ENCODE results near the gene ZIC2. TPM values are rescaled to one million over a fixed set of nuclear protein-coding genes. Genes with fewer than 3 reads are reported as not detected.

Gene ZIC2
- total and polyA plus RNA-seq, 2 experiments from 2014 or later: 0.10 to 0.15 TPM

DNA sequence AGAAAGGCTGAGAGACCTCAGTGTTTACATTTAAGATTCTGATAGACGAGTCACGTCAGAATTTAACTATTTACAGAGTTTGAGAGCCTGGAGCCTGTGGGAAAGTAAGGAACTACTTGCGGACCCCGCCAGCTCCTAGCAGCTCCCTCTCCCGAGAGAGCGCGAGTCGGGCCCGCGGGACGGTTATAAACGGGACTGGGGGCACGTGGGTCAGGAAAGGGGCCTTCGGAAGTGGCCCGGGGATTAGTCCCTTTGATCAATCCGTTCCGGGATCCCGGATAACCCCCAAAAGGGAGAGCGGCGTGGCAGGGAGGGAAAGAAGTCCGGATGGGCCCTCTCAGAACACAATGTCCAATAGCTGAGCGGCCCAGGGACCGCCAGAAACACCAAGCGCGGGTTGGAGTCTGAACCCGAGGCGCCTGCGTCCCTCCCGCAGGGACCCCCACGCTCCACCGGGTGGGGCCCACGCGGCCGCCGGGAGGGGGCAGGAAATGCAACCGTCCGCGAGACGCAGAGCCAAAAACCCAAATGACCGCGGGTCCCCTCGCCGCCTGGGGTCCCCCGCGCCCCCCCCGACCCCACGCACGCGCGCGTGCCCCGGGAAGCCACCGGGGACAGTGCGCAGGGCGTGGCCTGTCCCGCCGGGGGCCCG lies 13.6 kb upstream of the ZIC2 start:
- 5% methylated on average over 35 of the region's 58 CpGs for WGBS (ENCODE audit: low lambda C conversion rate, missing lambda C conversion rate)
- Histone ChIP-seq H3K9me3 (ENCODE audit: low read depth) (no peaks in the 10 kb centered on the region), H3K4me1 (ENCODE audit: insufficient read depth) (peaks cover 21% of the 10 kb centered on the region), H3K79me2 (no peaks in the 10 kb centered on the region), H3K4me2 (peak overlapping the region; percentile 84), H3K36me3 (replicated peaks; ENCODE audit: insufficient read depth, low read depth) (no peaks in the 10 kb centered on the region), H3K27ac (no peak overlapping the region), H2AFZ (peak overlapping the region; percentile 71), H3K27me3 (peaks cover 88% of the 10 kb centered on the region), H4K20me1 (ENCODE audit: insufficient read depth, poor library complexity, severe bottlenecking) (no peaks in the 10 kb centered on the region), H3K4me3 (no peak overlapping the region), H3K9me2 (replicated peaks; ENCODE audit: insufficient read depth) (no peaks in the 10 kb centered on the region)
- TF ChIP-seq, protein P1, sequence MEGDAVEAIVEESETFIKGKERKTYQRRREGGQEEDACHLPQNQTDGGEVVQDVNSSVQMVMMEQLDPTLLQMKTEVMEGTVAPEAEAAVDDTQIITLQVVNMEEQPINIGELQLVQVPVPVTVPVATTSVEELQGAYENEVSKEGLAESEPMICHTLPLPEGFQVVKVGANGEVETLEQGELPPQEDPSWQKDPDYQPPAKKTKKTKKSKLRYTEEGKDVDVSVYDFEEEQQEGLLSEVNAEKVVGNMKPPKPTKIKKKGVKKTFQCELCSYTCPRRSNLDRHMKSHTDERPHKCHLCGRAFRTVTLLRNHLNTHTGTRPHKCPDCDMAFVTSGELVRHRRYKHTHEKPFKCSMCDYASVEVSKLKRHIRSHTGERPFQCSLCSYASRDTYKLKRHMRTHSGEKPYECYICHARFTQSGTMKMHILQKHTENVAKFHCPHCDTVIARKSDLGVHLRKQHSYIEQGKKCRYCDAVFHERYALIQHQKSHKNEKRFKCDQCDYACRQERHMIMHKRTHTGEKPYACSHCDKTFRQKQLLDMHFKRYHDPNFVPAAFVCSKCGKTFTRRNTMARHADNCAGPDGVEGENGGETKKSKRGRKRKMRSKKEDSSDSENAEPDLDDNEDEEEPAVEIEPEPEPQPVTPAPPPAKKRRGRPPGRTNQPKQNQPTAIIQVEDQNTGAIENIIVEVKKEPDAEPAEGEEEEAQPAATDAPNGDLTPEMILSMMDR (IDR thresholded peaks at IDR 0.05; ENCODE audit: poor library complexity): no peak
- TF ChIP-seq EZH2phosphoT487 (IDR thresholded peaks at IDR 0.05; ENCODE audit: low read depth, severe bottlenecking, unreplicated experiment): no peak
- TF ChIP-seq EZH2 (IDR thresholded peaks at IDR 0.05; ENCODE audit: borderline replicate concordance): peak; percentile 14
- no peak for DNase-seq (ENCODE audit: low spot score)

DNA sequence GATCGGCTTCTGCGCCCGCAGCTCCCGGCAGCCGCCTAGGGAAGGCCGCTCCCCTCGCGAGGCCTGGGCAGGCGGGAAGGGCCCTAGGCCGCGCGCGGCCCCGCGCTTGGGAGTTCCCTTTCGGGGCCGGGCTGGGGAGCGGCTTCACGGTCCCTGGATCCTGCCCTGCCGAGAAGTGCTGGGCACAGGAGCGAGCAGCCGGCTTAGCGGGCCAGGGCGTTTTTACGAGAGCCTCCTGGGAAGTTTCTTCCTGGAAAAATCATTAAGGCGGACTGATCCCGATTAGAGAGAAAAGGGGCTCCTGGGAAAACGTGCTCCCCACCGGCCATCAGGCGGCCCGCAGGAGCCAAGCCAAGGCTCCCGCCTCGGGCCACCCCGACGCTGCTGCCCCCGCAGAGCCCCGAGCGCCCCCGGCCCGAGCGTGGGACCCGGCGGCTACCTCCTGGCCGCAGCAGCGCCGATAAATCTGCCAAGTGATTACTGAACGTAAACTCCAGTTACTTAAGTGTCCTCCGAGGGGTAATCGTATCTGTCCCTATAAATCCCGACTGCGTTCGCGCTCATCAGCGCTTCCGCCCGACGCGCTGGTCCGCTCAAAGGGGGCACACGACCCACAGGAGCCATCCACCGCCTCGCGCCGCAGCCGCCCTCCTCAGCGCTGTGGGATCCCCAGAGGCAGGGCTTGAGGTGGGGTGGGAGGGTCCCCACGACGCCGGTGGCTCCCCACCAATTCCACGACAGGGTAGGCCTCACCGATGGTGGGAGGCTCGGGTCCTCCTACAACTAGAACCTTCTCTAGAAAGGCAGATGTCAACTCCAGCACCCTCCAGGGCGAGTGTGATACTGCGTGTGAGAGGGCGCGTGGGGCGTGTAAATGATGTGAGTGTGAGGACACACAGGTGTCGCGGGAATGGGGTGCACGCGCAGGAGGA lies 12.8 kb upstream of the ZIC2 start:
- Histone ChIP-seq H3K4me3 (no peak overlapping the region), H3K79me2 (no peaks in the 10 kb centered on the region), H3K9me2 (replicated peaks; ENCODE audit: insufficient read depth) (no peaks in the 10 kb centered on the region), H2AFZ (peak overlapping the region; percentile 71), H4K20me1 (ENCODE audit: insufficient read depth, poor library complexity, severe bottlenecking) (no peaks in the 10 kb centered on the region), H3K36me3 (replicated peaks; ENCODE audit: insufficient read depth, low read depth) (no peaks in the 10 kb centered on the region), H3K27me3 (peaks cover 88% of the 10 kb centered on the region), H3K9me3 (ENCODE audit: low read depth) (no peaks in the 10 kb centered on the region), H3K27ac (no peak overlapping the region), H3K4me2 (peak overlapping the region; percentile 84), H3K4me1 (ENCODE audit: insufficient read depth) (peaks cover 21% of the 10 kb centered on the region)
- no peak for DNase-seq (ENCODE audit: low spot score)
- 3% methylated on average over 64 of the region's 81 CpGs for WGBS (ENCODE audit: low lambda C conversion rate, missing lambda C conversion rate)
- TF ChIP-seq, protein P1 (IDR thresholded peaks at IDR 0.05; ENCODE audit: poor library complexity): no peak
- peak; percentile 81 for TF ChIP-seq EZH2phosphoT487 (IDR thresholded peaks at IDR 0.05; ENCODE audit: low read depth, severe bottlenecking, unreplicated experiment)

DNA sequence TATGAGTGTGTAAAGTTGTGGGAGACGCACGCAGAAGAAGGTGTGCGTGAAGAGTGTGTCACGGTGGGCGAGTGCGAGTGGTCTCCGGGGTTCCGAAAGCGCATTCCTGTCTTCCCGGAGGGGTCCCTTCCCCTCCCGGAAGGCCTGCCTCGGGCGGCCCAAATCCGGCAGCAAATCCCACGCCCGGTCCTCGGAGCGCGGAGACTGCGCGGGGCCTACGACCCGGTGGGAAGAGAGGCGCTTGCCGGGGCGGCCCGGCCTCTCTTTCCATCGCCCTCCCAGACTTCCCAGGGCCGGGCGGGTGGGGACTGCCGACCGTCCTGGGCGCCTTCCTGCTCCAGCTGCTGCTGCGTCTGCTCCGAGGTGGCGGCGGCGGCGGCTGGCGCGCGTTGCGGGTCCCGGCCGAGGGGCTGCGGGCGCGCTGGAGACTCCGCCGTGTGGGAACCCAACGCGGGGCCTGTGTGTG lies 12.1 kb upstream of the ZIC2 start:
- Histone ChIP-seq H3K4me2 (peak overlapping the region; percentile 84), H3K4me3 (peak overlapping the region; percentile 29), H4K20me1 (ENCODE audit: insufficient read depth, poor library complexity, severe bottlenecking) (no peaks in the 10 kb centered on the region), H3K4me1 (ENCODE audit: insufficient read depth) (peaks cover 21% of the 10 kb centered on the region), H2AFZ (peak overlapping the region; percentile 71), H3K36me3 (replicated peaks; ENCODE audit: insufficient read depth, low read depth) (no peaks in the 10 kb centered on the region), H3K27me3 (peaks cover 88% of the 10 kb centered on the region), H3K9me2 (replicated peaks; ENCODE audit: insufficient read depth) (no peaks in the 10 kb centered on the region), H3K9me3 (ENCODE audit: low read depth) (no peaks in the 10 kb centered on the region), H3K79me2 (no peaks in the 10 kb centered on the region), H3K27ac (no peak overlapping the region)
- TF ChIP-seq EZH2 (IDR thresholded peaks at IDR 0.05; ENCODE audit: borderline replicate concordance) (peak; percentile 97), EZH2phosphoT487 (IDR thresholded peaks at IDR 0.05; ENCODE audit: low read depth, severe bottlenecking, unreplicated experiment) (no peak)
- TF ChIP-seq, protein P1 (IDR thresholded peaks at IDR 0.05; ENCODE audit: poor library complexity): no peak
- no peak for DNase-seq (ENCODE audit: low spot score)
- WGBS (ENCODE audit: low lambda C conversion rate, missing lambda C conversion rate): 5% methylated on average over 24 of the region's 52 CpGs

Measured in hepatocyte (in vitro differentiated cells).